Endothelial cell of umbilical vein (primary cell): ENCODE results near the gene DENR. TPM values are rescaled to one million over a fixed set of nuclear protein-coding genes. Genes with fewer than 3 reads are reported as not detected.

Experiments
- BruUV-seq: library from RNA; stranded (reverse); fragments of 400-500 nt; replicated peaks from 2 replicates; lab custom pipeline; 2021; lab: Mats Ljungman, UMichigan
- CTCF ChIA-PET: fragments of 300-600, 350-600 bp; sonication (Branson Sonifier 250); formaldehyde crosslinking; loops from one replicate; lab custom pipeline; 2021; ENCODE audit warnings: antibody characterized with exemption, inconsistent platforms; lab: Charles Lee
- POLR2A ChIA-PET: fragments of 300-600, 350-600 bp; sonication (Branson Sonifier 250); formaldehyde crosslinking; loops from one replicate; lab custom pipeline; 2021; ENCODE audit warnings: antibody characterized with exemption, inconsistent platforms; lab: Charles Lee
- DNase-seq: peaks from one replicate; pipeline ENCODE4 v3.0.0-alpha.2; 2011; ENCODE audit warnings: low read depth, low spot score
- FAIRE-seq: peaks from 2 replicates; lab custom pipeline; 2011; peaks lifted over from hg19 to GRCh38; lab: Jason Lieb, UNC
- H2AFZ ChIP-seq: 2 replicates; pipeline ENCODE4 v1.6.0; 2012; ENCODE audit warnings: low read depth, low read length, control low read depth, inconsistent platforms
- H3K27ac ChIP-seq: 2 replicates; pipeline ENCODE4 v1.5.1; 2011; ENCODE audit warnings: low read depth, mild to moderate bottlenecking, control low read depth, low read length, moderate library complexity; ENCODE audit not compliant: insufficient read depth
- H3K27me3 ChIP-seq, 2 experiments: 2 replicates each; pipeline versions ENCODE4 v1.6.0 to v1.6.1; 2011; ENCODE audit warnings: low read length in 2 of 2, mixed read lengths in 1 of 2; ENCODE audit not compliant: control insufficient read depth in 2 of 2, insufficient read depth in 2 of 2
- H3K36me3 ChIP-seq, 2 experiments: 2 replicates in 1 of 2; 3 replicates in 1 of 2; pipeline ENCODE4 v1.5.1; 2011; ENCODE audit warnings: low read length in 2 of 2, mild to moderate bottlenecking in 1 of 2, moderate library complexity in 1 of 2; ENCODE audit not compliant: control insufficient read depth in 2 of 2, insufficient read depth in 2 of 2; ENCODE audit errors: extremely low read depth in 1 of 2
- H3K4me1 ChIP-seq: 3 replicates; pipeline ENCODE4 v1.5.1; 2011; ENCODE audit warnings: mild to moderate bottlenecking, low read length; ENCODE audit not compliant: control insufficient read depth, insufficient read depth; ENCODE audit errors: extremely low read depth
- H3K4me2 ChIP-seq: 2 replicates; pipeline ENCODE4 v1.6.1; 2011; ENCODE audit warnings: low read length, control low read depth, mixed read lengths; ENCODE audit not compliant: insufficient read depth
- H3K4me3 ChIP-seq, 3 experiments: fragments of 200-600 bp in 1 of 3; sonication (generic), shearing (Covaris generic) in 1 of 3; replicated peaks in 1 of 3; 2 replicates each; pipeline ENCODE4 v1.5.1; 2011 to 2016; ENCODE audit warnings: control low read depth in 3 of 3, low read length in 3 of 3, mild to moderate bottlenecking in 2 of 3, inconsistent platforms in 1 of 3, low read depth in 1 of 3, moderate library complexity in 1 of 3; ENCODE audit not compliant: insufficient read depth in 1 of 3
- H3K79me2 ChIP-seq: 2 replicates; pipeline ENCODE4 v1.6.0; 2012; ENCODE audit warnings: low read length, inconsistent platforms; ENCODE audit not compliant: control insufficient read depth, insufficient read depth
- H3K9ac ChIP-seq: replicated peaks from 2 replicates; pipeline ENCODE3; 2011; ENCODE audit warnings: low read length, control low read depth; ENCODE audit not compliant: insufficient read depth; ENCODE audit errors: extremely low read depth
- H3K9me1 ChIP-seq: replicated peaks from 3 replicates; pipeline ENCODE4 v1.6.0; 2011; ENCODE audit warnings: mild to moderate bottlenecking, low read length; ENCODE audit not compliant: control insufficient read depth, insufficient read depth; ENCODE audit errors: extremely low read depth
- H3K9me3 ChIP-seq: replicated peaks from 2 replicates; pipeline ENCODE4 v1.5.1; 2012; ENCODE audit warnings: low read length, inconsistent platforms; ENCODE audit not compliant: control insufficient read depth, insufficient read depth
- H4K20me1 ChIP-seq: replicated peaks from 2 replicates; pipeline ENCODE3; 2011; ENCODE audit warnings: mild to moderate bottlenecking, low read length; ENCODE audit not compliant: control insufficient read depth, insufficient read depth; ENCODE audit errors: extremely low read depth
- CTCF ChIP-seq, 2 donors: IDR thresholded peaks; 1 replicate in 1 of 2; 2 replicates in 1 of 2; pipeline ENCODE4 v1.5.1; 2011; ENCODE audit warnings: low read length in 2 of 2, mild to moderate bottlenecking in 2 of 2, moderate library complexity in 2 of 2, control low read depth in 1 of 2, inconsistent platforms in 1 of 2, low read depth in 1 of 2; ENCODE audit not compliant: insufficient read depth in 1 of 2; ENCODE audit errors: extremely low read depth in 1 of 2
- EZH2 ChIP-seq: IDR thresholded peaks from 2 replicates; pipeline ENCODE4 v1.6.1; 2012; ENCODE audit warnings: borderline replicate concordance, low read depth, mild to moderate bottlenecking, moderate library complexity, low read length, inconsistent platforms; ENCODE audit not compliant: severe bottlenecking
- FOS ChIP-seq: IDR thresholded peaks from 2 replicates; pipeline ENCODE4 v1.6.1; 2011; ENCODE audit warnings: mild to moderate bottlenecking, low read length, moderate library complexity, borderline replicate concordance; ENCODE audit not compliant: insufficient read depth
- GATA2 ChIP-seq: IDR thresholded peaks from 2 replicates; pipeline ENCODE4 v1.7.0; 2011; ENCODE audit warnings: low read depth, mild to moderate bottlenecking, moderate library complexity, mixed read lengths, low read length; ENCODE audit not compliant: insufficient read length, insufficient read depth
- MAX ChIP-seq: IDR thresholded peaks from 2 replicates; pipeline ENCODE4 v1.6.1; 2011; ENCODE audit not compliant: insufficient read depth, insufficient read length
- MYC ChIP-seq: IDR thresholded peaks from one replicate; pipeline ENCODE4 v1.6.1; 2011; ENCODE audit warnings: mild to moderate bottlenecking, low read depth, low read length
- POLR2A ChIP-seq: IDR thresholded peaks from 2 replicates; pipeline ENCODE4 v1.6.1; 2012; ENCODE audit warnings: low read depth, mild to moderate bottlenecking, control low read depth, low read length
- POLR2AphosphoS5 ChIP-seq: IDR thresholded peaks from 2 replicates; pipeline ENCODE4 v1.6.1; 2012; ENCODE audit warnings: low read depth, mild to moderate bottlenecking, control low read depth, low read length, moderate library complexity; ENCODE audit not compliant: insufficient read depth
- dilution Hi-C: fragments of 300-500 bp; cut with MboI; formaldehyde crosslinking; loops from one replicate; pipeline ENCODE4 v1.15.0; 2019; ENCODE audit warnings: low sequenced_read_pairs; ENCODE audit not compliant: extremely low pct_ligation_motif_present
- intact Hi-C: fragments of 100-400 bp; cut with micrococcal nuclease; formaldehyde crosslinking; loops from one replicate; pipeline ENCODE4 v1.10.0; 2022
- polyA plus RNA-seq, 4 experiments: library from polyadenylated mRNA; depleted of rRNA in 3 of 4; stranded (reverse) in 3 of 4; unstranded in 1 of 4; fragments of >200 nt; gene quantifications; 2 replicates each; pipeline versions ENCODE4 v1.2.1 to v1.2.3, GENCODE V29; 2011 to 2012; ENCODE audit warnings: missing spikeins in 1 of 4
- total RNA-seq: library from RNA; stranded (reverse); gene quantifications from 2 replicates; pipeline ENCODE4 v1.2.3, GENCODE V29; 2021

DENR gene
- total and polyA plus RNA-seq, 2 donors (not counting 3 experiments of a cell fraction or from before 2014, with no cell fraction given): 25.8 to 70.3 TPM

- intact Hi-C loops (no loop called here), dilution Hi-C loops (no loop called here)
- Histone ChIP-seq H3K4me3 (no peak overlapping the region), H3K4me2 (no peak overlapping the region), H4K20me1 (no peaks in the 10 kb centered on the region), H3K79me2 (no peaks in the 10 kb centered on the region), H3K27me3 (no peaks in the 10 kb centered on the region), H3K4me1 (no peaks in the 10 kb centered on the region), H3K9me1 (no peaks in the 10 kb centered on the region), H2AFZ (no peak overlapping the region), H3K9ac (no peak overlapping the region), H3K36me3 (no peaks in the 10 kb centered on the region), H3K9me3 (no peaks in the 10 kb centered on the region), H3K27ac (no peak overlapping the region)
- FAIRE-seq (no peak), DNase-seq (no peak)
- TF ChIP-seq GATA2: no peak
- TF ChIP-seq POLR2A: no peak
- no peak for TF ChIP-seq MYC
- TF ChIP-seq CTCF (IDR thresholded peaks at IDR 0.05; ENCODE audit: extremely low read depth in 1 of 2, insufficient read depth in 1 of 2, low read depth in 1 of 2, low read length in 2 of 2): no peak
- TF ChIP-seq POLR2AphosphoS5: no peak
- TF ChIP-seq FOS: no peak
- no peak for TF ChIP-seq EZH2
- TF ChIP-seq MAX: no peak
- ChIA-PET POLR2A (interaction anchor here (0.6 kb wide), 1 partner anchor 100 kb away, joined by 3 read pairs; no protein-coding TSS in a partner anchor), CTCF (interaction anchor here (2.2 kb wide), 1 partner anchor 94 kb away, joined by 13 read pairs; no protein-coding TSS in a partner anchor)
- BruUV-seq: no TSS peak
These were observed 20.5 kb upstream of the DENR start for GRCh38 chr12:122732170-122732569.
